ENCODE measurements around the gene SMG6.
"Not testable (repeated sequence)": the region's sequence is repeated elsewhere in the genome, so short reads cannot be mapped to it uniquely, and the experiment has no call there.

Gene SMG6

DNA sequence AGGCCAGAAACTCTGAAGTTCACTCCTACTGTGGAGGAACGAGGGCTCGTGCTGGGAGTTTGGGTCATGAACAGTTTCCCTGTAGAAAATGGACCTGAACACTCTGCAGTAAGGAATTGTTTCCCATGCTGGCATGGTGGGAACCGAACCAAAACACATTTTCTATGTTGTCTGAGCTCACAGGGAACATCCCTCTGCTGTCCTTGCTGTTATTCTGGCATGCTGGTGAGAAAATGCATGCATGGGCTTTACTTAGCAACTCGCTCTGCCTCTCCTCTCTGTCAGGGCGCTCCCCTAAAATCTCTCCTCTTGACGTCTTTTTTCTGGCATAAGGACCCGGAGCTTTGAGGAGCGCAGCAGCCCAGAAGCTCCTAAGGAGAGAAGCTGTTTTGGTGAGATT, 283.9 kb downstream of the SMG6 start:
- no peak for DNase-seq

DNA sequence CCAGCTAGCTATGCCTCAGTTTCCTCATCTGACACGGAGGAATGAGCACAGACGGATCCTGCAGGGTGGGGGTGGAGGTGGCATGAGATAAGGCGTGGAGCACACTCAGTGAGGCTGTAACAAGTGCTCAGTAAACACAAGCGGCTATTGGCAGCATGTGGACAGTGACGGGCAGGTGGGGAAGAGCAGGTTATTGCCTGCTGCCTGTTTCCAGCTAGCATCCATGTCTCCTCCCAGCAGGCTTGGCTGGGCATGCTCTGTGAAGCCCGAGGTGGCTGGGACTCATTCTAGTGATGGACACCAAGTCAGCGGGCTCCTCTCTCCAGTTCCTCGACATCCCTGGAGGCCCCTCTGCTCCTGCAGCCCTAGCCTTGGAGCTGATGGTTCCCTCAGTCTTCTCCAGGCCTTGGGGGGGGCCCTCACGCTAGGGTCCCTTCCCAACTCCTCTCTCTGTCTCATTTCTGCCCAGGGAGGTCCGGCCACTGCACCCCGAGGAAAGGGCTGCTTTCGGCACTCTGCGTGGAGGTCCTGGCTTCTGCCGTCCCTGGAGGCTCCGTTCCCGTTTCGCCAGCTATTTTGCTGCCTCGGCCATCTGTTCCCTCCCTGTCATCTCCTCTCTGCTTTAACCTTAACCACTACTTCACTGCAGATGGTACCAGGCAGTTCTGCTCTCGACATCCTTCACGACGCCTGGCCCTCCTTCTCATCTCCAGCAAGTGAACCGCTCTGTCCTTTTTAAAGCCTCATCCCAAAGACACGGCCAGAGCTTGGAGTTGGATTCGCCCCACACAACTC, 284.7 kb downstream of the SMG6 start:
- DNase-seq, result peak; percentile 34

DNA sequence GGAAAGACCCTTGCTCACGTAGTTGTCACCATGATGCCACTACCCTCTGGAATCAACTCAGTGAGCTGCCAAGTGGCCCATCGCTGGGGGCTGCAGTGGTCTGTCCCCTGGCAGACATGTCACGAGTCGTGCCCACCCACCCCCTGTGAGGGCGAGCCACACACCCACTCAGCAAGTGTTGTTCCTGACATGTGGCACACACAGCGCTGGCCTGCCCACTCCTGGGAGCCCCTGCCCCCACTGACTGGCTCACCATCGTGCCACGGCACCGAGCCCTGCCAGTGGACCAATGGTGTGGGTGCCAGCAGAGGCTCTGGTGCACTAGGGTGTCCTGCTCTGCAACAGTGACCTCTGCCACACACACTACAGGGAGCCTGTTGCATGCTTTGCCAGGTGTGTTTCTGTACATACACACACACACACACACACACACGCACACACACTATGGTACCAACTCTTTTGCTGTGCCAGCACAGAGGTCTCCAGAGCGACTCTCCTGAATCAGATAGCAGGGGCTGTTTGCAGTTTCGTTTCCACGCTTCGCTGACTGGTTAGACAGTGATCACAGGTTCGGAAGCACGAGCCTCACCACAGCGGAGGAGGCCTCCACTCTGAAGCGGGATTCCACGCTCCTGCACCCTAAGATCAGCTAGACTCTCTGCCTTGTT, 286.2 kb downstream of the SMG6 start:
- no peak for DNase-seq

GRCh38 chr17:2016494-2016893, 287.1 kb downstream of the SMG6 start:
- DNase-seq, result no peak

DNA sequence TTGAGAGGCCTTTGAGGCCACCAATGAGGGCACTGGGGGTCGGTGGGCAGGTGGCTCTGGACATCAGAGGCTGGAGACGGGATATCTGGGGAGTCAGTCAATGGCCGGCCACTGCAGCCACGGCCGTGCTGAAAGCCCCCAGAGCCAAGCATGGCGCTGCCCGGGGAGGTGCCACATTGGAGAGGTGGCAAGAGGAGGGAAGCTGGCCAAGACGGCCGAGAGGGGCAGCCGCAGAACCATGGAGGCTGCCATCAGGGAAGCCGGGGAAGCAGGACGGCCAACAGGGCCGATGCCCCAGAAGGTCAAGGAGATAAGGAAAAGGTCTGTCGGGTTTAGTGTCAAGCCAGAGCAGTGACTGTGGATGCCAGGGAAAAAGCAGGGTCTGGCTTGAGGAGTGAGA, 288.3 kb downstream of the SMG6 start:
- DNase-seq, result no peak

- DNase-seq, result no peak
Observed at GRCh38 chr17:2013994-2014317, 289.6 kb downstream of the SMG6 start.

DNA sequence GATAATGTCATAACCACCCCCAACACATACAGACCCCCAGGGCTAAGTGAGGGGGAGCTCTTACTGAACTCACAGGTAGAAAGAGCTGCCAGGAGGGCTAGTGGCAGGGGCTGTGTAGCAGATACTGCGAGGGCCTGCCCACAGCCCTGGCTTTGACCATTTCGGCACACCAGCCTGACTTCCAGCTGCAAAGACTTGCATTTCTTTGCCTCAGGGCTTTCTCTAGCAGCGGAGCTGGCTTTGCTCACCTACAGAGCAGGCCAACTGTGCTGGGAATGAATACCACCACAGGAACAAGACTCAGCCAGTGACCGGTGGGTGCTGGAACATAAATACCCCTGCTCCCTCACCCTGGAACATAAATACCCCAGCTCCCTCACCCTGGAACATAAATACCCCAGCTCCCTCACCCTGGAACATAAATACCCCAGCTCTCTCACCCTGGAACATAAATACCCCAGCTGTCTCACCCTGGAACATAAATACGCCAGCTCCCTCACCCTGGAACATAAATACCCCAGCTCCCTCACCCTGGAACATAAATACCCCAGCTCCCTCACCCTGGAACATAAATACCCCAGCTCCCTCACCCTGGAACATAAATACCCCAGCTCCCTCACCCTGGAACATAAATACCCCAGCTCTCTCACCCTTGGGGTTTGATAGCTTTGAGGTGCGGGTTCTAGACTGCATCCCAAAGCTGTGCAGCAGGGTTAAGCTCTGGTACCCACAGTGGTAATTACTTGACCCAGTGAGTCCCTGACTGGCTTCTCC, 290.2 kb downstream of the SMG6 start:
- DNase-seq, result not testable (repeated sequence)

DNA sequence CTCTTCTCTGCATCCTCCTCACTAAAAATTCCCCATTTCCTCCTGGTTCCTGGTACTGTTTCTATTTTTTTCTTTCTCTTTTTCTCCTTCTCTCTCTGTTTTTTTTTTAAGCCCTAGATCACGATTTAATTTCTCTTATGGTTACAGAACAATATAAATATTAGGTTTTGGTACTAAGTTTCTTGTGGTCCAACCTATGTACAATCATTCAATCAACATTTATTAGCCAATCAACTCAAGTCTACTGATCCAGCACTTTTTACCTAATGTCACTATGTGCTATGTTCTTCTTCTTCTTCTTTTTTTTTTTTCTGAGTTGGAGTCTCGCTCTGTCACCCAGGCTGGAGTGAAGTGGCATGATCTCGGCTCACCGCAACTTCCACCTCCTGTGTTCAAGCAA, 291.1 kb downstream of the SMG6 start:
- DNase-seq, result no peak

DNA sequence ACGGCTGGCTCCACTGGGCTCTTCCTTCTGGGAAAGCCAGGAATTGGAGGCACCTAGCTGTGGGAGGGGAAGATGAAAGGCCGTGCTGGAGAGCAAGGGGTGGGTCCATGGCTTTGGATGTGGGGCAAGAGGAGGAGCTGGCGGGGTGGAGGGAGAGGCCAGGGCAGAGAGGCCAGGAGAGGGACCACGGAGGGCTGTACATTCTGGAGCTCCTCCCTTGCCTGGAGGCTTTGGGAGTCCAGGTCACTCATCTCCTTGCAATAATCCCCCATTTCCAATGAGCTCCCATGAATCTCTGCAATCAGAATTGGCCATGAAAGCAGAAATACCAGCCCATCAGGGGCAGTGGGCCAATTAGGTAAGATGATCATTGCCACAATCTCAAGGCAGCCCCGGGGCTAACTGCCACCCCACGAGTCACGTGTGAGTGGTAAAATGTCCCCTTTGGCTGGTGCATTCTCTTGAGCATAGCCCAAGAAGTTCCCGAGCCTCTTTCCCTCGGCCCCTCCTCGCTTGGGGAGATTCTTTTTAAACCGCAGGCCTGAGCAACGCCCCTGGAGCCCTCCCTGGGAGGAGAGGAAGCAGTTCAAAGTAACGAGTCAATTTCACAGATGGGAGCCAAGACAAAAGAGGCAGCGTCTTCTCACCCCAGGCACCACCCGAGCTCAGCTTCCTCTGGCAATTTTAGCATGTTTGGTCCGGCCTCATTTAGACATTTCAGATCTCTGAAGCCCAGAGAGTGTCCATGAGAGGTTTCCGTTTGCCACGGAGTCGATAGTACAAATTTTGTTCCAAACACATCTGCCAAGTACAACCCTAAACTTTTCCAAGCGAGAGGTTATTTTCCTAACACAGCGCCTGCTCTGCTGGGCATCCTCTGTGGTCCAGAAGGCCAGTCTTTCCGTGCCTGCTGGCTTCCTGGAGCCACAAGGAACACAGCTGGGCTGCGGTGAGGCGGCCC, 291.9 kb downstream of the SMG6 start:
- DNase-seq, result no peak

Measured in NCI-H1092 treated with DMSO at 0.1 percent for 48 hours (cell line).